OCI-M2 (cell line): ENCODE data around the gene NCOA4.
"Not testable (repeated sequence)": the region's sequence is repeated elsewhere in the genome, so short reads cannot be mapped to it uniquely, and the experiment has no call there.

Experiments used
- DNase-seq: peaks from one replicate; lab custom pipeline; 2025; ENCODE audit not compliant: unreplicated experiment; lab: John Stamatoyannopoulos, UW

The NCOA4 gene

GRCh38 chr10:46030091-46030937 lies at the start of gene NCOA4:
Gene NCOA4, minus strand, starts transcription at chr10:46030623. Its CDS starts 13,943 bp downstream, at chr10:46016680.
- no peak for DNase-seq

- DNase-seq: no peak
Measured at GRCh38 chr10:46079831-46080585, 49.6 kb upstream of the NCOA4 start.

- DNase-seq: no peak
Measured at GRCh38 chr10:46077731-46078413, 47.4 kb upstream of the NCOA4 start.

- no peak for DNase-seq
Measured at GRCh38 chr10:46077141-46077554, 46.7 kb upstream of the NCOA4 start.

GRCh38 chr10:46075869-46076268 lies 45.4 kb upstream of the NCOA4 start:
- DNase-seq: no peak

GRCh38 chr10:46074196-46074946 lies 43.9 kb upstream of the NCOA4 start:
- DNase-seq: no peak

DNA sequence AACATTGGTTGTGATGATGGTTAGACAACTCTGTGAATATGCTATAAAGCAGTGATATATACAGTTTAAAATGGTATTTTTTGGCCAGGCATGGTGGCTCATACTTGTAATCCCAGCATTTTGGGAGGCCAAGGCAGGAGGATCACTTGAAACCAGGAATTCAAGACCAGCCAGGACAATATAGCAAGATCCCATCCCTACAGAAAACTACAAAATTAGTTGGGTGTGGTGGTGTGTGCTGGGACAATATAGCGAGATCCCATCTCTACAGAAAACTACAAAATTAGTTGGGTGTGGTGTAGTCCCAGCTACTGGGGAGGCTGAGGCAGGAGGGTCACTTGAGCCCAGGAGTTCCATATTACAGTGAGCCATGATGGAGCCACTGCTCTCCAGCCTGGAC lies 43.1 kb upstream of the NCOA4 start:
- no peak for DNase-seq

GRCh38 chr10:46070749-46071148 lies 40.3 kb upstream of the NCOA4 start:
- DNase-seq: no peak

DNA sequence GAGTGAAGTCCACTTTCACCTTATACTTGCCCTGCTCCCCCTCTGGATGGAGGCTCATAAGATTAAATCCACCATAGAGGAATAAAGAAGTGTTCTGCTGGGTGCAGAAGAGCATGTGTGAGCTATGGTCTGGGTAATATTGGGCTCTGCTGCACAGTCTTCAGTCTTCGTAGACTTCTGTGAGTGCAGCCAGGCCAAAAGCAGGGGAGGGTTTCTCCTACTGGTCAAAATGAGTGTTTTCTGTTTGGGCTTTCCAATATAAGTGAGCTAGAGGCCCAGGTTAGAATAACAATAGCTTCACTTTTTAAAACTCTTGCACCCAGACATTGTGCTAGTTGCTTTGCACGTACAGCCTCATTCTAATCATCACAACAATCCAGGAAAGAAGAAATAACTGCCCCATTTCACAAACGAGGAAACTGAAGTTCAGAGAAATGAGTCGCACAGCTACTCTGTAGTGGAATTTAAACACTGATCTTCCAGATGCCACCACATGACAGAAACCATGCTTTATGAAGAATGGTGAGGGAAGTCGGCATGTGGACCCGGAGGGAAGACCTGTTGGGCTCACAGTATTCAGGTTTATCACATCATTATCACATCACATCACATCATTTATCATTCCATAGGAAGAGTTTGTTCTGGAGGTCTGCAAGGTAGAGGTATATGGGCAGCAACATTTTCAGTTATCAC lies 39.5 kb upstream of the NCOA4 start:
- no peak for DNase-seq

DNA sequence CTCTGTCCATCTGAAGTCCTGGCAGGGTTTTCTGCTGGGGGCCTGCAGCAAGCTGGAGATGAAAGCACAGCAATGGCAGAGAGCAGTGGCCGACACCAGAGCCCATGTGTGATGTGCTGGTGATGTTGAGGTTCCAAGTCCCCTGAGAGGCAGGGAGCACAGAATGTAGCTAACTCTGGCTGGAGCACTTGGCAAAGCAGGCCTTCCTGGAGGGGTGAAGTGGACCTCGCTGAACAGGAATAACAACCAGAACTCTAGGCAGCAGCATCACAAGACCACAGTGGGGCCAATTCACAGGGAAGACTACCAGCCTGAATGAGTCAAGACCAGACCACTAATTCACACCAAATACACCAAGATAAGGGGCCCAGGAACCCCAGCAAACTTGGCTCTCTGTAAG lies 38.5 kb upstream of the NCOA4 start:
- no peak for DNase-seq

GRCh38 chr10:46068117-46068516 lies 37.7 kb upstream of the NCOA4 start:
- no peak for DNase-seq

DNA sequence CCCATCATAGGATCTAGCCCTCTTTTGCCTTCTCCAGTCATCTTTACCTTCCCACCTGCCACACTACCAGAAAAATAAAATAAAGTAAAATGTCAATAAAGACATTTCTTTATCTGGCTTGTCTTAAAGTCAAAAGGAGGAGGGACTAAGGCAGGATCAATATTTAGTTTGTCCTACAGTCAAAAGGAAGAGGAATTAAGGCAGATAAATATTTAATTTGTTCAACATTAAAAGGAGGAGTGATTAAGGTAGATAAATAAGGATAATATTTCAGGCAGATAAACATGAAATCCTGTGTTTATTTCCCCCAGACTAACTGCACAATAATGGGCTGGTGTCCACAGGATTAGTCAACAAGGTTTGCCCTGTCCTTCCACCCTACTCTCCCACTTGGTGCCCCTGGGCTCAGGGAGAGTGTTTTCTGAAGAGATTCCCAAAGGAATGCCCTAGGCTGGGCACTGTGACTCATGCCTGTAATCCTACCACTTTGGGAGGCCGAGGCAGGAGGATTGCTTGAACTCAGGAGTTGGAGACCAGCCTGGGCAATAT lies 33.9 kb upstream of the NCOA4 start:
- no peak for DNase-seq

GRCh38 chr10:46062723-46063428 lies 32.5 kb upstream of the NCOA4 start:
- DNase-seq: no peak

DNA sequence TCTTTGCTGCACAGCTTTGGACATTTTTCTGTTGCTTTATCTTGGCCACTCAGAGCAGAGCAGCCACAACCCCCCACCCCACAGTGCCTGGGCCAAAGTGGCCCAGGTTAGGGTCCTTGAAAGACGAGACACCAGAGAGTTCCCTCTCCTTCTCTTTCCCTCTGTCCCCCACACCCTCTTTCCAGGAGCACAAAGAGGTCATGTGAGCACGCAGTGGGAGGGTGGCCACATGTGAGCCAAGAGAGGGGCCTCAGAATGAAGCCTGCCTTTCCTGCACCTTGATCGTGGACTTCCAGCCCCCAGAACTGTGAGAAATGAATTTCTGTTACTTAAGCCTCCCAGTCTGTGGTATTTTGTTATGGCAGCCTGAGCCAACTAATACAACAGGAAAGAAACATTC lies 30.3 kb upstream of the NCOA4 start:
- no peak for DNase-seq

DNA sequence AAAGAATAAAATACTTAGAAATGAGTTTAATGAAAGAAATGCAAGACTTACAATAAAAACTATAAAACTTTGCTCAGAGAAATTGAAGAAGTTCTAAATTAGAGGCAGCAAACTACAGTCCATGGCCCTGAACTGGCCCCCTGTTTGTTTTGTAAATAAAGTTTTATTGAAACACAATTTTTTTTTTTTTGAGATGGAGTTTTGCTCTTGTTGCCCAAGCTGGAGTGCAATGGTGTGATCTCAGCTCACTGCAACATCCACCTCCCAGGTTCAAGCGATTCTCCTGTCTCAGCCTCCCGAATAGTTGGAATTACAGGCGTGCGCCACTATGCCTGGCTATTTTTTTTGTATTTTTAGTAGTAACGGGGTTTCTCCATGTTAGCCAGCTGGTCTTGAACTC lies 27.5 kb upstream of the NCOA4 start:
- not testable (repeated sequence) for DNase-seq

- no peak for DNase-seq
Measured at GRCh38 chr10:46057038-46057437, 26.6 kb upstream of the NCOA4 start.

- DNase-seq: no peak
Measured at GRCh38 chr10:46055771-46056170, 25.3 kb upstream of the NCOA4 start.

GRCh38 chr10:46053534-46054434 lies 23.4 kb upstream of the NCOA4 start:
- DNase-seq: no peak
